ENCODE data around the gene BLVRB. TPM values are rescaled to one million over a fixed set of nuclear protein-coding genes. Genes with fewer than 3 reads are reported as not detected.
"Not testable (repeated sequence)": the region's sequence is repeated elsewhere in the genome, so short reads cannot be mapped to it uniquely, and the experiment has no call there.

The BLVRB gene
- total RNA-seq, 1 donor from 2014 or later = 132 TPM

DNA sequence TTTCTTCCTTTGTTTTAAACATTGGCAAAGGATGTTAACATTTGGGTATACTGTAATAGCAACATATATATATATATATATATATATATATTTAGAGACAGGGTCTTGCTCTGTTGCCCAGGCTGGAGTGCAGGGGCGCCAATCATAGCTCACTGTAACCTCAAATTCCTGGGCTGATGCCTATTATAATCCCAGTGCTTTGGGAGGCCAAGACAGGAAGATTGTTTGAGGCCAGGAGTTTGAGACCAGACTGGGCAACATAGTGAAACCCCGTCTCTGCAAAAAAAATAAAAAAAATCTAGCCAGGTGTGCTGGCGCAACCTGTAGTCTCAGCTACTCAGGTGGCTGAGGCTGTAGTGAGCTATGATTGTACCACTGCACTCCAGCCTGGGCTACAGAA lies 5.4 kb downstream of the BLVRB start:
- Histone ChIP-seq H3K4me1 (peaks cover 30% of the 10 kb centered on the region), H3K27me3 (no peaks in the 10 kb centered on the region), H3K27ac (no peak overlapping the region), H3K4me3 (no peak overlapping the region), H3K9me3 (no peaks in the 10 kb centered on the region), H3K36me3 (peaks cover 19% of the 10 kb centered on the region)
- TF ChIP-seq, protein P1, sequence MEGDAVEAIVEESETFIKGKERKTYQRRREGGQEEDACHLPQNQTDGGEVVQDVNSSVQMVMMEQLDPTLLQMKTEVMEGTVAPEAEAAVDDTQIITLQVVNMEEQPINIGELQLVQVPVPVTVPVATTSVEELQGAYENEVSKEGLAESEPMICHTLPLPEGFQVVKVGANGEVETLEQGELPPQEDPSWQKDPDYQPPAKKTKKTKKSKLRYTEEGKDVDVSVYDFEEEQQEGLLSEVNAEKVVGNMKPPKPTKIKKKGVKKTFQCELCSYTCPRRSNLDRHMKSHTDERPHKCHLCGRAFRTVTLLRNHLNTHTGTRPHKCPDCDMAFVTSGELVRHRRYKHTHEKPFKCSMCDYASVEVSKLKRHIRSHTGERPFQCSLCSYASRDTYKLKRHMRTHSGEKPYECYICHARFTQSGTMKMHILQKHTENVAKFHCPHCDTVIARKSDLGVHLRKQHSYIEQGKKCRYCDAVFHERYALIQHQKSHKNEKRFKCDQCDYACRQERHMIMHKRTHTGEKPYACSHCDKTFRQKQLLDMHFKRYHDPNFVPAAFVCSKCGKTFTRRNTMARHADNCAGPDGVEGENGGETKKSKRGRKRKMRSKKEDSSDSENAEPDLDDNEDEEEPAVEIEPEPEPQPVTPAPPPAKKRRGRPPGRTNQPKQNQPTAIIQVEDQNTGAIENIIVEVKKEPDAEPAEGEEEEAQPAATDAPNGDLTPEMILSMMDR (IDR thresholded peaks at IDR 0.05) = no peak
- ATAC-seq (no peak), DNase-seq (no peak)
- intact Hi-C loops (cut with DNase I) = no loop called here

DNA sequence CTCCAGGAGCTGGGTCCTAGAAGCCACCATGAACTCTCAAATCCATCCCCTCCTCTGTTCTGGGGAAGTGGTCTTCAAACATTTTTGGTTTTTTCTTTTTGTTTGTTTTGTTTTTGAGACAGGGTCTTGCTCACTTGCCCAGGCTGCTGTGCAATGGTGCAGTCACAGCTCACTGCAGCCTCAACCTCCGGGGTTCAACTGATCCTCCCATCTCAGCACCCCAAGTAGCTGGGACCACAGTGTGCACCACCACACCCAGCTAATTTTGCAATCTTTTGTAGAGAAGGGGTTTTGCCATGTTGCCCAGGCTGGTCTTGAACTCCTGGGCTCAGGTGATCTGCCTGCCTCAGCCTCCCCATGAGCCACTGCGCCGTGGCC lies 7.0 kb downstream of the BLVRB start:
- DNase-seq (no peak), ATAC-seq (no peak)
- intact Hi-C loops (cut with DNase I) = no loop called here
- Histone ChIP-seq H3K9me3 (no peaks in the 10 kb centered on the region), H3K27me3 (no peaks in the 10 kb centered on the region), H3K36me3 (peaks cover 25% of the 10 kb centered on the region), H3K4me3 (no peak overlapping the region), H3K27ac (no peak overlapping the region), H3K4me1 (peaks cover 16% of the 10 kb centered on the region)
- TF ChIP-seq, protein P1 (IDR thresholded peaks at IDR 0.05) = no peak

DNA sequence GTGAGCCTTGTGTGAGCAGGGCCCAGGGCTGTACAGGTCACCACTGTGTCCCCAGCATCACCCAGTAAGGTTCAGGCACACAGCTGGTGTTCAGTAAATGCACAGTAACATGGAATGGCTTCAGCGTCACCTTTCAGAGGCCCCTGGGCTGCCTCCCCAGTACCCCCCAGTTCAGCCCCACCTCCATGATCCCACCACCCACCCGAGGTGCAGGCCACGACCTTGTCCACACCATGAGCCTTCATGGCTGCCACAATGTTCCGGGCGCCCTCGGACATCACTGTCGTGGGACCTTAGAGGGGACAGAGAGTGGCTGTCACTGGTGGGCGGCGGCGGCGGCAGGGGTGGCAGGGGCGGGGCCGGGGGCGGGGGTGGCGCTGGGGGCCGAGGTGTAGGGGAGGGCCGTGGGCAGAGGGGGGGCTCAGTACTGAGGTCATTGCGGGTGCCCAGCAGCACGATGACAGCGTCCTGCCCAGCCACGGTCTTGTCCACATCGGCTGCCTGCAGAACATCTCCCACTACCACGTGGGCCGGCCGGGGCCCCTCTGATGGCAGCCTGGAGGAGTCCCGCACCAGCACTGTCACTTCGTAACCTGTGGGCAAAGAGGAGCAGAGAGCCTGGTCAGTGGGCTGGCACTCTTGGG lies 7.5 kb downstream of the BLVRB start:
- Histone ChIP-seq H3K27ac (no peak overlapping the region), H3K9me3 (no peaks in the 10 kb centered on the region), H3K4me1 (peaks cover 14% of the 10 kb centered on the region), H3K4me3 (no peak overlapping the region), H3K36me3 (peaks cover 25% of the 10 kb centered on the region), H3K27me3 (no peaks in the 10 kb centered on the region)
- TF ChIP-seq, protein P1 (IDR thresholded peaks at IDR 0.05) = no peak
- intact Hi-C loops (cut with DNase I) = no loop called here
- no peak for ATAC-seq
- no peak for DNase-seq

DNA sequence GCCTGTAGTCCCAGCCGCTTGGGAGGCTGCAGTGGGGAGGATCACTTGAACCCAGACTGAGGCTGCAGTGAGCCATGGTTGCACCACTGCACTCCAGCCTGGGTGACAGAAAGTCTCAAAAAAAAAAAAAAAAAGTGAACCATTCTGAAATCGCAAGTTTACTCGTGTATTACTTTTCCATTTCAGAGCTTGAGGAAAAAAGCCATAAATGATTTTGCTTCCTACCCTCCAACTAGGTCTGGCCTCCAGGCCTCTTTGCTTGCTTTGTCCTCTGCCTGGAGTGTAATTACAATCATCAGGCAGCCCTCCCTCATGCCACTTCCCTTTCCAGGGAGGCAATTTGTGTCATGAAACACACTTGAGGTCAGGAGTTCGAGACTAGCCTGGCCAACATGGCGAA lies 8.5 kb downstream of the BLVRB start:
- intact Hi-C loops (cut with DNase I) = no loop called here
- ATAC-seq (no peak), DNase-seq (no peak)
- Histone ChIP-seq H3K4me3 (no peak overlapping the region), H3K9me3 (no peaks in the 10 kb centered on the region), H3K4me1 (peaks cover 8% of the 10 kb centered on the region), H3K27me3 (no peaks in the 10 kb centered on the region), H3K36me3 (peaks cover 25% of the 10 kb centered on the region), H3K27ac (no peak overlapping the region)
- TF ChIP-seq, protein P1 (IDR thresholded peaks at IDR 0.05) = no peak

DNA sequence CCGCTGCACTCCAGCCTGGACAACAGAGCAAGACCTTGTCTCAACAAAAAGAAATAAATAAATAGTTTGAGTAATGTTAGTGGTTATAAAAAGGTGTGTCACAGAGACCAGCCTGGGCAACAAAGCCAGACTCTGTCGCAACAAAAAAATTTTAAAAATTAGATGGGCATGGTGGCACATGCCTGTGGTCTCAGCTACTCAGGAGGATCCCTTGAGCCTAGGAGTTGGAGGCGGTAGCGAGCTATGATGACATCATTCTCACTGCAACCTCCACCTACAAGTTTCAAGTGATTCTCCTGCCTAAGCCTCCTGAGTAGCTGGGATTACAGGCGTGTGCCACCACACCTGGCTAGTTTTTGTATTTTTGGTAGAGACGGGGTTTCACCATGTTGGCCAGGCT lies 11.6 kb downstream of the BLVRB start:
- ATAC-seq; intact Hi-C loops (cut with DNase I); H3K27me3 ChIP-seq; H3K27ac ChIP-seq; H3K9me3 ChIP-seq; H3K4me3 ChIP-seq; H3K4me1 ChIP-seq; DNase-seq: not testable (repeated sequence)
- peaks cover 49% of the 10 kb centered on the region for H3K36me3 ChIP-seq

DNA sequence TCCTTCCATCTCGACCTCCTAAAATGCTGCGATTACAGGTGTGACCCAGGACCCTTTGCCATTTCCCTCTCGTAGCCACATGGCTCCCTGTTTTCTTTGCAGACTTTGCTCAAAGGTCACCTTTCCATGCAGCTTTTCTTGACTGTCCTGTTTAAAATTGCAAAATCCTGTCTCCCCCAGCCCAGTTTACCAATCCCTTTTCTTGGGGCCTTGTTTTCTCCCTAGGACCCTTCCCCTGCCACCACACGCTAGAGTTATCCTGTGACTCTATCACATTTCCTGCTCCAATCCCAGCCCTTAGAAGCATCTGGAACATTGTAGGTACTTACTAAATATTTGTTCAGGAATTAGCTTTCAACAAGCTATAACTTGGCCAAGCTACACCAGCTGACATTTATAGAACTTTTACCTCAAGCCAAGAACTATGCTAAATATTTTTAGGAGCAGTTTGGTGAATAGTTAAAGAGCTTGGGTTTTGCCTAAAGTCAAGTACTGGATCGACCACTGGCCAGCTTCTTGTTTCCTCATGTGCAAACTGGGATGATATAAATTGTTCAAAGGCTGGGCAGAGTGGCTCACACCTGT lies 12.3 kb downstream of the BLVRB start:
- Histone ChIP-seq H3K4me3 (no peak overlapping the region), H3K4me1 (no peaks in the 10 kb centered on the region), H3K36me3 (peaks cover 55% of the 10 kb centered on the region), H3K27me3 (no peaks in the 10 kb centered on the region), H3K27ac (no peak overlapping the region), H3K9me3 (no peaks in the 10 kb centered on the region)
- TF ChIP-seq, protein P1 (IDR thresholded peaks at IDR 0.05) = no peak
- intact Hi-C loops (cut with DNase I) = no loop called here
- no peak for ATAC-seq
- no peak for DNase-seq
